Thyroid gland (tissue), 4 donors: ENCODE results near the gene ITGB4. TPM values are rescaled to one million over a fixed set of nuclear protein-coding genes. Genes with fewer than 3 reads are reported as not detected.

Source experiments
- DNase-seq, 2 donors: peaks; one replicate each; pipeline ENCODE4 v3.0.0-alpha.2; 2019
- H3K27ac ChIP-seq, 3 donors: fragments of 200-600 bp; sonication (generic); 1 replicate in 2 of 3; 2 replicates in 1 of 3; pipeline ENCODE4 v1.5.1; 2016 to 2019; ENCODE audit warnings: mild to moderate bottlenecking in 1 of 3, moderate library complexity in 1 of 3
- H3K27me3 ChIP-seq: fragments of 200-600 bp; sonication (generic); one replicate; pipeline ENCODE4 v1.5.1; 2019
- H3K36me3 ChIP-seq, 2 donors: fragments of 200-600 bp; sonication (generic); one replicate each; pipeline ENCODE4 v1.5.1; 2016 to 2019
- H3K4me1 ChIP-seq, 2 donors: fragments of 200-600 bp; sonication (generic); one replicate each; pipeline ENCODE4 v1.5.1; 2017 to 2019
- H3K4me3 ChIP-seq, 3 donors: fragments of 200-600 bp; sonication (generic); replicated peaks in 1 of 3; 1 replicate in 2 of 3; 2 replicates in 1 of 3; pipeline ENCODE4 v1.5.1; 2016; ENCODE audit warnings: mild to moderate bottlenecking in 1 of 3
- H3K9me3 ChIP-seq: fragments of 200-600 bp; sonication (generic); one replicate; pipeline ENCODE4 v1.5.1; 2017
- CTCF ChIP-seq, 6 experiments: fragments of 200-600 bp in 3 of 6; fragments of 450-650 bp in 3 of 6; sonication (generic) in 3 of 6; IDR thresholded peaks; one replicate each; pipeline ENCODE4 v1.5.1; 2016 to 2019; ENCODE audit warnings: antibody characterized with exemption in 6 of 6, mild to moderate bottlenecking in 2 of 6, inconsistent platforms in 1 of 6, moderate library complexity in 1 of 6
- POLR2A ChIP-seq, 2 donors: fragments of 450-650 bp; IDR thresholded peaks; one replicate each; pipeline ENCODE4 v1.6.1; 2017; ENCODE audit warnings: antibody characterized with exemption in 2 of 2, mild to moderate bottlenecking in 2 of 2, moderate library complexity in 1 of 2
- WGBS, 2 donors: methylation state at CpG; one replicate each; pipeline ENCODE4 v1.1.5; 2017; 5-methylcytosine and 5-hydroxymethylcytosine counted together
- intact Hi-C: fragments of 100-400 bp; cut with DNase I; formaldehyde crosslinking; loops from one replicate; pipeline ENCODE4 v1.15.1; 2023
- total RNA-seq, 4 donors: library from RNA; depleted of rRNA; stranded (reverse); fragments of >200 nt; gene quantifications; one replicate each; pipeline ENCODE4 v1.2.3, GENCODE V29; 2016

The ITGB4 gene
- total RNA-seq, 4 donors from 2014 or later: 19.7 to 27.3 (median 23.1) TPM

GRCh38 chr17:75754378-75755204 lies 33.3 kb downstream of the ITGB4 start:
- no peak for DNase-seq
- H3K4me1 ChIP-seq: peaks cover 14 to 20% of the 10 kb centered on the region in 2 donors
- intact Hi-C loops: loop anchor here (5.0 kb wide), 1 partner anchor 122 kb away; the partner anchor contains the start of gene SMIM5
- peaks cover 0 to 3% of the 10 kb centered on the region in 2 donors for H3K36me3 ChIP-seq
- TF ChIP-seq POLR2A (IDR thresholded peaks at IDR 0.05) (no peak), CTCF (IDR thresholded peaks at IDR 0.05) (no peak)
- H3K9me3 ChIP-seq: no peaks in the 10 kb centered on the region
- H3K27me3 ChIP-seq: no peaks in the 10 kb centered on the region
- no peak overlapping the region for H3K4me3 ChIP-seq
- 79 to 83% methylated on average over 26 of the region's 27 CpGs for WGBS, 2 donors
- H3K27ac ChIP-seq: peak overlapping the region in 1 of 3 donors; percentile 53

DNA sequence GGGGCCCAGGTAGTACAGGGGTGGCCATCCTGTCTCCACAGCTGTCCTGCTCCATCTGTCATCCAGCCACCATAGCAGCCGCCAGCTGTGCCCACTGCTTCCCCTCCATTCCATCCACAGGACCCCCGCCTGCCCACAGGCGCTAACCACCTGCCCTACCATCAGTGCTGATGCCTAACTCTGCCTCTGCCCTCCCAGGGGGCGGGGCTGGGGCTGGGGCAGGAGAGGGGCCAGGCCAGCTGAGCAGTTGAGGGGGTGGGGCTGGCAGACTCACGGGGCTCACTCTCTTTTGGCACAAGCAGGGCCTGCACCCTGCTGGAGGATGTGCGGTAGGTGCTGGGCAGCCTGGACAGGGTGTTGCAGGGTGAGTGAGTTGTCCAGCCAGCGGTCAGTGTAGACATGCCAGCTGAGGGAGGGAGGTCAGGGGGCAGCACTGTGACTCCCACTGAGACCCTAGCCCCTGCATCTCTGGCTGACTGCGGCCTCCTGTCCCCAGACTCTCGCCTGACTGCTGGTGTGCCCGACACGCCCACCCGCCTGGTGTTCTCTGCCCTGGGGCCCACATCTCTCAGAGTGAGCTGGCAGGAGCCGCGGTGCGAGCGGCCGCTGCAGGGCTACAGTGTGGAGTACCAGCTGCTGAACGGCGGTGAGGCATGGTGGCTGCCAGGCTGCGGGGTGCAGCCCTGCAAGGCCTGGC lies 34.1 kb downstream of the ITGB4 start:
- TF ChIP-seq CTCF (IDR thresholded peaks at IDR 0.05) (no peak), POLR2A (IDR thresholded peaks at IDR 0.05) (no peak)
- peaks cover 0 to 3% of the 10 kb centered on the region in 2 donors for H3K36me3 ChIP-seq
- intact Hi-C loops: no loop called here
- H3K4me3 ChIP-seq: no peak overlapping the region
- H3K9me3 ChIP-seq: no peaks in the 10 kb centered on the region
- no peak for DNase-seq
- H3K27ac ChIP-seq: no peak overlapping the region
- no peaks in the 10 kb centered on the region for H3K27me3 ChIP-seq
- 79 to 97% methylated on average over 11 to 19 of the region's 20 CpGs for WGBS, 2 donors
- peaks cover 11 to 14% of the 10 kb centered on the region in 2 donors for H3K4me1 ChIP-seq

- Histone ChIP-seq H3K4me1 (peaks cover 11 to 14% of the 10 kb centered on the region in 2 donors), H3K27me3 (no peaks in the 10 kb centered on the region), H3K4me3 (no peak overlapping the region), H3K27ac (no peak overlapping the region), H3K9me3 (no peaks in the 10 kb centered on the region), H3K36me3 (peaks cover 0 to 3% of the 10 kb centered on the region in 2 donors)
- TF ChIP-seq POLR2A (IDR thresholded peaks at IDR 0.05) (no peak), CTCF (IDR thresholded peaks at IDR 0.05) (no peak)
- intact Hi-C loops: no loop called here
- no peak for DNase-seq
- 89% methylated on average over 2 of the region's 2 CpGs; no CpG with 5 or more reads in 1 of the 2 donors for WGBS, 2 donors
Observed at GRCh38 chr17:75755990-75756389, 34.7 kb downstream of the ITGB4 start.

DNA sequence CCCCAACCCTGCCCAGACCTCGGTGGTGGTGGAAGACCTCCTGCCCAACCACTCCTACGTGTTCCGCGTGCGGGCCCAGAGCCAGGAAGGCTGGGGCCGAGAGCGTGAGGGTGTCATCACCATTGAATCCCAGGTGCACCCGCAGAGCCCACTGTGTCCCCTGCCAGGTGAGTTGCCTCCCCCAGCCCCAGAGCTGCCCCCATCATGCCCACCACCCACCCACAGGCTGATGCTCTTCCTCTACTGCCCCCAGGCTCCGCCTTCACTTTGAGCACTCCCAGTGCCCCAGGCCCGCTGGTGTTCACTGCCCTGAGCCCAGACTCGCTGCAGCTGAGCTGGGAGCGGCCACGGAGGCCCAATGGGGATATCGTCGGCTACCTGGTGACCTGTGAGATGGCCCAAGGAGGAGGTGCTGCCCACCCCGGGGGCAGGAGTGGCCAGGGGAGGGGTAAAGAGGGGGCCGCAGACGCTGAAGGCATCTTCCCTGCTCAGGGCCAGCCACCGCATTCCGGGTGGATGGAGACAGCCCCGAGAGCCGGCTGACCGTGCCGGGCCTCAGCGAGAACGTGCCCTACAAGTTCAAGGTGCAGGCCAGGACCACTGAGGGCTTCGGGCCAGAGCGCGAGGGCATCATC lies 35.3 kb downstream of the ITGB4 start:
- intact Hi-C loops: no loop called here
- Histone ChIP-seq H3K27ac (no peak overlapping the region), H3K4me3 (no peak overlapping the region), H3K9me3 (no peaks in the 10 kb centered on the region), H3K27me3 (no peaks in the 10 kb centered on the region), H3K4me1 (peaks cover 11 to 14% of the 10 kb centered on the region in 2 donors), H3K36me3 (peaks cover 0 to 3% of the 10 kb centered on the region in 2 donors)
- WGBS, 2 donors: 92 to 93% methylated on average over 5 to 28 of the region's 29 CpGs
- TF ChIP-seq POLR2A (IDR thresholded peaks at IDR 0.05) (no peak), CTCF (IDR thresholded peaks at IDR 0.05) (no peak)
- no peak for DNase-seq
